CD14-positive monocyte (primary cell): ENCODE results near the gene PANK1. TPM values are rescaled to one million over a fixed set of nuclear protein-coding genes. Genes with fewer than 3 reads are reported as not detected.

Experiments used
- DNase-seq, 3 donors: peaks; one replicate each; pipeline ENCODE4 v3.0.0-alpha.2; 2011 to 2022
- H2AFZ ChIP-seq: 2 replicates; pipeline ENCODE4 v1.6.0; 2012; ENCODE audit warnings: mild to moderate bottlenecking, low read depth, low read length, inconsistent platforms; ENCODE audit not compliant: insufficient read depth, poor library complexity, severe bottlenecking
- H3K27ac ChIP-seq, 2 donors: 1 replicate in 1 of 2; 2 replicates in 1 of 2; pipeline ENCODE4 v1.5.1; 2012 to 2013; ENCODE audit warnings: low read length in 2 of 2, control low read depth in 1 of 2, inconsistent platforms in 1 of 2, low read depth in 1 of 2, mild to moderate bottlenecking in 1 of 2
- H3K27me3 ChIP-seq, 2 donors: one replicate each; pipeline versions ENCODE4 v1.6.0 to v1.6.1; 2011 to 2013; ENCODE audit warnings: low read length in 2 of 2; ENCODE audit not compliant: control insufficient read depth in 2 of 2, insufficient read depth in 2 of 2
- H3K36me3 ChIP-seq, 2 donors: replicated peaks in 1 of 2; 1 replicate in 1 of 2; 2 replicates in 1 of 2; pipeline versions ENCODE4 v1.5.1 to v1.6.1; 2012 to 2013; ENCODE audit warnings: low read length in 2 of 2, control low read depth in 1 of 2, inconsistent platforms in 1 of 2, mild to moderate bottlenecking in 1 of 2; ENCODE audit not compliant: insufficient read depth in 2 of 2, control insufficient read depth in 1 of 2
- H3K4me1 ChIP-seq, 2 donors: 1 replicate in 1 of 2; 2 replicates in 1 of 2; pipeline versions ENCODE4 v1.5.1 to v1.6.1; 2012 to 2013; ENCODE audit warnings: low read length in 2 of 2, control low read depth in 1 of 2, inconsistent platforms in 1 of 2, mild to moderate bottlenecking in 1 of 2, moderate library complexity in 1 of 2; ENCODE audit not compliant: insufficient read depth in 2 of 2, control insufficient read depth in 1 of 2
- H3K4me2 ChIP-seq: replicated peaks from 2 replicates; pipeline ENCODE3; 2012; ENCODE audit warnings: low read length, moderate library complexity, mild to moderate bottlenecking; ENCODE audit not compliant: poor library complexity, severe bottlenecking; ENCODE audit errors: extremely low read depth
- H3K4me3 ChIP-seq, 3 experiments: fragments of 200-600 bp in 1 of 3; sonication (generic) in 1 of 3; replicated peaks in 1 of 3; 1 replicate in 2 of 3; 2 replicates in 1 of 3; pipeline ENCODE4 v1.5.1; 2011 to 2013; ENCODE audit warnings: low read length in 3 of 3, mild to moderate bottlenecking in 3 of 3, control low read depth in 2 of 3, low read depth in 2 of 3, inconsistent platforms in 1 of 3, moderate library complexity in 1 of 3
- H3K79me2 ChIP-seq: 2 replicates; pipeline ENCODE4 v1.6.0; 2012; ENCODE audit warnings: mild to moderate bottlenecking, control low read depth, inconsistent platforms, low read length, moderate library complexity; ENCODE audit not compliant: insufficient read depth
- H3K9ac ChIP-seq: 2 replicates; pipeline ENCODE4 v1.6.0; 2017; ENCODE audit warnings: low read length, mild to moderate bottlenecking; ENCODE audit not compliant: insufficient read depth, poor library complexity, severe bottlenecking
- H3K9me3 ChIP-seq, 2 donors: replicated peaks in 1 of 2; 1 replicate in 1 of 2; 2 replicates in 1 of 2; pipeline versions ENCODE4 v1.5.1 to v1.6.1; 2012 to 2013; ENCODE audit warnings: low read length in 2 of 2, control low read depth in 1 of 2; ENCODE audit not compliant: control insufficient read depth in 1 of 2, insufficient read depth in 1 of 2
- H4K20me1 ChIP-seq: 2 replicates; pipeline ENCODE4 v1.6.0; 2012; ENCODE audit warnings: mild to moderate bottlenecking, low read length, control low read depth, moderate library complexity; ENCODE audit not compliant: insufficient read depth
- H3K27ac Mint-ChIP-seq, 7 donors: one replicate each; pipeline ENCODE4 v1.8.0; 2020; ENCODE audit warnings: mild to moderate bottlenecking in 7 of 7, mixed read lengths in 7 of 7, moderate library complexity in 6 of 7, inconsistent platforms in 2 of 7
- H3K27me3 Mint-ChIP-seq, 3 donors: one replicate each; pipeline ENCODE4 v1.8.0; 2021 to 2022; ENCODE audit warnings: low read depth in 3 of 3, mild to moderate bottlenecking in 3 of 3, mixed read lengths in 3 of 3, moderate library complexity in 3 of 3, inconsistent platforms in 1 of 3
- H3K36me3 Mint-ChIP-seq, 2 donors: one replicate each; pipeline ENCODE4 v1.8.0; 2020; ENCODE audit warnings: mixed read lengths in 2 of 2, inconsistent platforms in 1 of 2, mild to moderate bottlenecking in 1 of 2
- H3K4me1 Mint-ChIP-seq: one replicate; pipeline ENCODE4 v1.8.0; 2020; ENCODE audit warnings: mild to moderate bottlenecking, mixed read lengths
- H3K4me3 Mint-ChIP-seq, 2 donors: one replicate each; pipeline ENCODE4 v1.8.0; 2020; ENCODE audit warnings: mild to moderate bottlenecking in 2 of 2, mixed read lengths in 2 of 2, moderate library complexity in 1 of 2
- H3K9me3 Mint-ChIP-seq, 7 donors: one replicate each; pipeline ENCODE4 v1.8.0; 2020 to 2022; ENCODE audit warnings: mixed read lengths in 7 of 7, mild to moderate bottlenecking in 6 of 7, moderate library complexity in 6 of 7, inconsistent platforms in 2 of 7
- CTCF ChIP-seq: fragments of 200-600 bp; IDR thresholded peaks from one replicate; pipeline ENCODE4 v1.8.0; 2022; ENCODE audit warnings: antibody characterized with exemption, mild to moderate bottlenecking
- whole genome bisulfite sequencing: methylation state at CpG from one replicate; pipeline ENCODE4 v1.1.5; 2013; ENCODE audit warnings: missing lambda C conversion rate; ENCODE audit not compliant: insufficient coverage; 5-methylcytosine and 5-hydroxymethylcytosine counted together
- intact Hi-C, 2 donors: fragments of 100-400 bp; cut with micrococcal nuclease; formaldehyde crosslinking; loops; one replicate each; pipeline versions ENCODE4 v1.15.0 to v1.15.1; 2023
- polyA plus RNA-seq, 3 donors: library from polyadenylated mRNA; depleted of rRNA in 1 of 3; unstranded in 2 of 3; stranded (reverse) in 1 of 3; fragments of 300-500 nt in 2 of 3; fragments of >200 nt in 1 of 3; fragmentation: Illumina TruSeq in 2 of 3; gene quantifications; 1 replicate in 2 of 3; 2 replicates in 1 of 3; pipeline ENCODE4 v1.2.3, GENCODE V29; 2012 to 2021

PANK1 gene
- polyA plus RNA-seq, 3 donors, result 0.31 to 0.67 (median 0.61) TPM

- no peaks in the 10 kb centered on the region for H3K27me3 ChIP-seq
- DNase-seq, result no peak
- no peak overlapping the region for H3K4me3 ChIP-seq
- Mint-ChIP-seq H3K27me3 (no peaks in the 10 kb centered on the region), H3K9me3 (peaks cover 0 to 2% (median 0%) of the 10 kb centered on the region in 7 donors), H3K36me3 (peaks cover 11 to 13% of the 10 kb centered on the region in 2 donors), H3K4me3 (no peak overlapping the region), H3K27ac (peak overlapping the region in 1 of 7 donors; percentile 61), H3K4me1 (no peaks in the 10 kb centered on the region)
- 70% methylated on average over 4 of the region's 5 CpGs for WGBS
- H3K27ac ChIP-seq, result no peak overlapping the region
- TF ChIP-seq CTCF, result no peak
- no peak overlapping the region for H2AFZ ChIP-seq
- H3K79me2 ChIP-seq, result no peaks in the 10 kb centered on the region
- H3K9ac ChIP-seq, result no peak overlapping the region
- H3K9me3 ChIP-seq, result no peaks in the 10 kb centered on the region
- H3K4me1 ChIP-seq, result no peaks in the 10 kb centered on the region
- no peaks in the 10 kb centered on the region for H4K20me1 ChIP-seq
- intact Hi-C loops, result no loop called here
- no peak overlapping the region for H3K4me2 ChIP-seq
- H3K36me3 ChIP-seq, result peaks cover 0 to 17% of the 10 kb centered on the region in 2 donors
Observed at GRCh38 chr10:89589101-89589720, 55.8 kb downstream of the PANK1 start.

GRCh38 chr10:89588671-89589070 lies 56.4 kb downstream of the PANK1 start:
- H2AFZ ChIP-seq, result no peak overlapping the region
- no peaks in the 10 kb centered on the region for H3K9me3 ChIP-seq
- H3K79me2 ChIP-seq, result no peaks in the 10 kb centered on the region
- Mint-ChIP-seq H3K27ac (no peak overlapping the region), H3K4me3 (no peak overlapping the region), H3K27me3 (no peaks in the 10 kb centered on the region), H3K4me1 (no peaks in the 10 kb centered on the region), H3K36me3 (peaks cover 12 to 15% of the 10 kb centered on the region in 2 donors), H3K9me3 (peaks cover 0 to 2% (median 0%) of the 10 kb centered on the region in 7 donors)
- no peak overlapping the region for H3K9ac ChIP-seq
- intact Hi-C loops, result no loop called here
- no peaks in the 10 kb centered on the region for H3K27me3 ChIP-seq
- H3K36me3 ChIP-seq, result peaks cover 0 to 17% of the 10 kb centered on the region in 2 donors
- no CpG with 5 or more reads among the region's 3 CpGs for WGBS
- H3K4me2 ChIP-seq, result no peak overlapping the region
- H3K4me1 ChIP-seq, result no peaks in the 10 kb centered on the region
- no peak overlapping the region for H3K27ac ChIP-seq
- no peak for DNase-seq
- H3K4me3 ChIP-seq, result no peak overlapping the region
- no peaks in the 10 kb centered on the region for H4K20me1 ChIP-seq
- no peak for TF ChIP-seq CTCF
